ENCODE data around the gene MYO3A. TPM values are rescaled to one million over a fixed set of nuclear protein-coding genes. Genes with fewer than 3 reads are reported as not detected.

The MYO3A gene
- total RNA-seq, 1 experiment from 2014 or later, result not detected

DNA sequence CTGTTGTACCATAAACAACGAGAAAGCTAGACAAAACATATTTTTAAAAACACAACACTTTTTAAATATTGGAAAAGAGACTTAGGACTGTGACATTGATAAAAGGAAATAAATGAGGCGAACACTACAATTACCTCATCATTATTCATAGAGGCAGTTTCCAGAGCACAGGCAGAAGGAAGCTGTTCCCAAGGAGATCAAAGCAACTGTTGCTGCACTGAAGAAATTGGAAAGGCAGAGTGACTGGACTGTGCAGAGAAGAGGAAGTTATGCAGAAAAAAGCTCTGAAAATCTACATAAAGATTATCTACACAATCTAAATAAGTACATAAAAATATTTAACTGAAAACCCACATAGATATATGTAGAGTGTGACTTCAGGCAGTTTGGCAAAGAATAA, 32.8 kb downstream of the MYO3A start:
- DNase-seq (ENCODE audit: low read depth, low spot score) (no peak), ATAC-seq (no peak)
- H3K9me2 ChIP-seq (ENCODE audit: insufficient read depth), result no peaks in the 10 kb centered on the region
- peaks cover 10% of the 10 kb centered on the region for H3K27me3 ChIP-seq (ENCODE audit: insufficient read depth, low read length)
- H3K4me3 ChIP-seq (replicated peaks in 1 of 2; ENCODE audit: low read depth in 1 of 2, low read length in 2 of 2), result no peak overlapping the region
- no peak overlapping the region for H2AFZ ChIP-seq (ENCODE audit: low read depth, low read length, poor library complexity, severe bottlenecking)
- POLR2A ChIA-PET, result no interaction called here
- H3K4me2 ChIP-seq (ENCODE audit: low read length), result no peak overlapping the region
- CTCF ChIA-PET, result no interaction called here
- no peaks in the 10 kb centered on the region for H3K79me2 ChIP-seq (ENCODE audit: insufficient read depth, low read length)
- TF ChIP-seq, protein P1, sequence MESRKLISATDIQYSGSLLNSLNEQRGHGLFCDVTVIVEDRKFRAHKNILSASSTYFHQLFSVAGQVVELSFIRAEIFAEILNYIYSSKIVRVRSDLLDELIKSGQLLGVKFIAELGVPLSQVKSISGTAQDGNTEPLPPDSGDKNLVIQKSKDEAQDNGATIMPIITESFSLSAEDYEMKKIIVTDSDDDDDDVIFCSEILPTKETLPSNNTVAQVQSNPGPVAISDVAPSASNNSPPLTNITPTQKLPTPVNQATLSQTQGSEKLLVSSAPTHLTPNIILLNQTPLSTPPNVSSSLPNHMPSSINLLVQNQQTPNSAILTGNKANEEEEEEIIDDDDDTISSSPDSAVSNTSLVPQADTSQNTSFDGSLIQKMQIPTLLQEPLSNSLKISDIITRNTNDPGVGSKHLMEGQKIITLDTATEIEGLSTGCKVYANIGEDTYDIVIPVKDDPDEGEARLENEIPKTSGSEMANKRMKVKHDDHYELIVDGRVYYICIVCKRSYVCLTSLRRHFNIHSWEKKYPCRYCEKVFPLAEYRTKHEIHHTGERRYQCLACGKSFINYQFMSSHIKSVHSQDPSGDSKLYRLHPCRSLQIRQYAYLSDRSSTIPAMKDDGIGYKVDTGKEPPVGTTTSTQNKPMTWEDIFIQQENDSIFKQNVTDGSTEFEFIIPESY (IDR thresholded peaks at IDR 0.05; ENCODE audit: extremely low read depth, insufficient replicate concordance, low read length), result no peak
- TF ChIP-seq CTCF (IDR thresholded peaks at IDR 0.05 in 2 of 3, conservative IDR thresholded peaks at IDR 0.05 in 1 of 3; ENCODE audit: borderline replicate concordance in 1 of 3, insufficient read depth in 1 of 3, low read depth in 2 of 3, low read length in 2 of 3) (no peak), REST (IDR thresholded peaks at IDR 0.05; ENCODE audit: low read depth) (no peak), TCF7L2 (IDR thresholded peaks at IDR 0.05; ENCODE audit: borderline replicate concordance, extremely low read depth, insufficient read depth, insufficient read length) (no peak)
- intact Hi-C loops (cut with micrococcal nuclease), result no loop called here
- no peak overlapping the region for H3K27ac ChIP-seq (ENCODE audit: low read depth, low read length)
- no peak overlapping the region for H3K9ac ChIP-seq (ENCODE audit: low read length)
- no TSS peak for BruUV-seq (replicated peaks)
- no peaks in the 10 kb centered on the region for H3K36me3 ChIP-seq (ENCODE audit: control insufficient read depth in 1 of 2, insufficient read depth in 2 of 2, low read length in 2 of 2)
- no peaks in the 10 kb centered on the region for H3K9me3 ChIP-seq (ENCODE audit: control insufficient read depth in 1 of 2, insufficient read depth in 1 of 2, low read depth in 1 of 2, low read length in 2 of 2)
- H3K4me1 ChIP-seq (ENCODE audit: control insufficient read depth in 1 of 2, insufficient read depth in 2 of 2, low read length in 2 of 2), result no peaks in the 10 kb centered on the region
- RAD21 ChIA-PET (ENCODE audit: low non-redundant PET in 1 of 2, low total read pairs in 2 of 2, uncharacterized antibody in 2 of 2, unreplicated experiment in 2 of 2), result no interaction called here
- H4K20me1 ChIP-seq (ENCODE audit: insufficient read depth), result no peaks in the 10 kb centered on the region

All from HCT116 (cell line).